Panc1 (cell line): Measurements from ENCODE around the gene PHF24.

Experiments
- CTCF ChIP-seq: fragments of 450-650 bp; IDR thresholded peaks from 2 replicates; pipeline ENCODE4 v1.5.1; 2017; ENCODE audit warnings: mild to moderate bottlenecking
- TCF7L2 ChIP-seq: IDR thresholded peaks from 2 replicates; pipeline ENCODE4 v1.6.1; 2011; ENCODE audit warnings: mild to moderate bottlenecking, low read depth, low read length, inconsistent platforms

- no peak for TF ChIP-seq CTCF
- no peak for TF ChIP-seq TCF7L2
These were observed 41.5 kb downstream of the PHF24 start for GRCh38 chr9:34999576-34999975.
